LHCN-M2 (cell line): ENCODE measurements around the gene NDUFA13. TPM values are rescaled to one million over a fixed set of nuclear protein-coding genes. Genes with fewer than 3 reads are reported as not detected.

Experiments used
- DNase-seq: peaks from one replicate; pipeline ENCODE4 v3.0.0-alpha.2; 2012; ENCODE audit warnings: low read depth
- total RNA-seq: library from RNA; depleted of rRNA; stranded (reverse); fragments of >200 nt; gene quantifications from 2 replicates; pipeline ENCODE4 v1.2.3, GENCODE V29; 2014; rRNA removed

NDUFA13 gene
- total RNA-seq, 1 experiment from 2014 or later, result 32.4 TPM

DNA sequence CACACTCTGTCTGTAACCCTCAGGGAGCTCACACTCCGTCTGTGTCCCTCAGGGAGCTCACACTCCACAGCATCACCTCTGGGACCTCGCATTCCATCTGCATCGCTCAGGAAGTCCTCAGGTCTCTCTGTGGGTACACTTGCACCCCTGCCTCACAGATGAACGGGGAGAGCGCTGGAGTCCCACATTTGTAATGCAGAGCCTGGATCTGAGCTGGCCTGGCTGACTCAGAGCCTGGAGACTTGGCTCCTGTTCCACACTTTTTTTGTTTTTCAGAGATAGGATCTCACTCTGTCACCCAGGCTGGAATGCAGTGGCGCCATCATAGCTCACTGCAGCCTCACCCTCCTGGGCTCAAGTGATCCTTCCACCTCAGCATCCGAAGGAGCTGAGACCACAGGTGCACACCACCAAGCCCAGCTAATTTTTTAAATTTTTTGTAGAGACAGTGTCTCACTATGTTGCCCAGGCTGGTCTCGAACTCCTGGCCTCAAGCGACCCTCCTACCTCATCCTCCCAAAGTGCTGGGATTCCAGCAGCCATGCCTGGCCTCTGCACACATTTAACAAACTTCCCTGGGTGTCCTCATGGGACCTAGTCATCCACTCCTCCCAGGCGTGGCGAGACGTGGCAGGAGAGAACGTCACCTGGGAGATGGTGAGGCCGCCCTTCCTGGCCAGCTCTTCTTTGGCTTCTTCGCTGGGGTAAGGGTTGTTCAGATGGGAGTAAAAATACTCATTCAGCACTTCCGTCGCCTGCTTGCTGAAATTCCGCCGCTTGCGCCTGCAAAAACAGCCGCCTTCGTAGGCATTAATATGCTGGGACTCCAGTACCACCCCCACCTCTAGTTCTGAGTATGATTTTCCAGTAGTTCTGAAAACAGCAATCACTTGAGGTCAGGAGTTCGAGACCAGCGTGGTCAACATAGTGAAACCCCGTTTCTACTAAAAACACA, 53.1 kb downstream of the NDUFA13 start:
- DNase-seq, result no peak

DNA sequence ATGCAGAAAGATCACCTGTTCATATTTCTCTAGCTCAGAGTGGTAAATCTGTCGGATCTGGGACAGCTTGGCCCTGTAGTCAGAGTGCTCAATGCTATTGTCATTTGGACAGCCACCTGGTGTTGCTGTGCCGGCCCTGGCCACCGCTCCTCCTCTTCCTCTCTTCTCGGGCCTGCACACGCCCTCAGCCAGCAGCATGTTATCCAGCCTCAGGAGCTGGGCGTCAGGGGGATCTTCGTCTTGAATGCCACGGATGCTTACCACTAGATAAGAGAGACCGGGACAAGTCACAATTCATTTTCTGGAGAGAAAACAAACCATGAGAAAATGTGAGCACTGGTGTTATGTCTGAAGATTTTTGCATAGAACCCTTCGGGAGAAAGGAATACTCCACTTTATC, 54.5 kb downstream of the NDUFA13 start:
- no peak for DNase-seq

DNA sequence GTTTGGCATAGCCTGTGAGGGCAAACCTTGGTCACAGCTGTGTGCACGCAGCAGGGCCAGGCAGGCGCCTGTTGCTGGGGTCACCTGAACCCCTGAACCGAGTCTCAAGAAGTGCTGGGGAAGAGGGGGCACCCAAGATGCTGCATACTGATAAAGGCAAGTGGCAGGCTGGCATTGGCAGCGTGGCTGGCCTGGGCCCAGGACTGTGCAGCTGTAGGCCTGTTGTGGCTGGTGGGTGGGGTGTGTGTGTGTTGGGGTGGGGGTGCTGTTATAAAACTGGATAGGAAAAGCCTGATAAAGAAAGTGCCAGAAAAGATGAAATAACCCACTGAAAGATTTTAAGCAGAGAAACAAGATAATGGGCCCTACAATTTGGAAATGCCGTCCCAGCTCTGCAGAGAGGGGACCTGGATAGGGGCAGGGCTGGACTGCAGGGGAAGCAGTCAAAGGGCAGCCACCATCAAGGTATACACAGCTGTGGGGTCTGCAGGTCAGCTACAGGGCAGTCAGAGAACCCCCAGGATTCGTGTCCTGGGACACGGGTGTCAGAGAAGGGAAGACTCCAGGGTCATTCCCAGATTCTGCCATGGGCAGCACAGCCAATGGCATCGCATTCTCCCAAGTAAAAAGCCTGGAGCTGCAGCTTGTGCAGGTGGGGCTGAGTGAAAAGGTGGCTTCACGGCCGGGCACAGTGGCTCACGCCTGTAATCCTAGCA, 55.2 kb downstream of the NDUFA13 start:
- no peak for DNase-seq

DNA sequence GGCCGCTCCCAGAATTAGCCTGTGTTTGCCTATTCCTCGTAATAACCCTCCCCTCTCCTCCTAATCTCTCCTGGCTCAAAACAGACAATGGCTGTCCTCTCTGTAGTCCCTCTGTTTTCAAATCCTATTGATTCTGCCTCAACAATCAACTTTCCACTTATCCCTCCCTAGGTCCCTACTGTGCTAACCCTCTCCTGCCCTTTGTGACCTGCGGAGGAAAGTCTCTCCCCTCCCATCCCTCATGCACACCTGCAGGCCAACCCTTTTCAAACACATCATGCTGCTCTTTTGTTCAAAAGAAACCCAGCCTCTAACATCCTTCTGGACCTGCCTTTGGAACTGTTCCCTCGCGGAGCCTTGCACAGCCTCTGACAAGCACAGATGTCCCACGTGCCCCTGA, 59.4 kb downstream of the NDUFA13 start:
- DNase-seq, result no peak

Other genes with a start within 250 kb of the NDUFA13 start
- gene TM6SF2, start 242.9 kb upstream of the NDUFA13 start, total RNA-seq, result 1.2 and 1.3 TPM in 2 replicates
- gene SUGP1, start 195.7 kb upstream of the NDUFA13 start, total RNA-seq, result 38.7 and 45.8 TPM in 2 replicates
- gene MAU2, start 195.4 kb upstream of the NDUFA13 start, total RNA-seq, result 23.1 and 26.4 TPM in 2 replicates
- gene GATAD2A, start 110.5 kb upstream of the NDUFA13 start, total RNA-seq, result 60.7 and 64.1 TPM in 2 replicates
- gene TSSK6, start 677 bp upstream of the NDUFA13 start, total RNA-seq, result 2.4 TPM in 2 replicates
- gene YJEFN3, start 12.7 kb downstream of the NDUFA13 start, total RNA-seq, result 0.69 and 0.90 TPM in 2 replicates
- gene CILP2, start 22.0 kb downstream of the NDUFA13 start, total RNA-seq, result 0.06 TPM in 2 replicates
- 0.69 and 1.1 TPM in 2 replicates for gene PBX4, start 102.5 kb downstream of the NDUFA13 start, total RNA-seq
- gene LPAR2, start 112.0 kb downstream of the NDUFA13 start, total RNA-seq, result 0.52 and 1.4 TPM in 2 replicates
- 5.6 and 9.5 TPM in 2 replicates for gene GMIP, start 127.4 kb downstream of the NDUFA13 start, total RNA-seq
- gene ATP13A1, start 147.5 kb downstream of the NDUFA13 start, total RNA-seq, result 106 and 133 TPM in 2 replicates
- gene ZNF101, start 152.6 kb downstream of the NDUFA13 start, total RNA-seq, result 5.5 and 10.6 TPM in 2 replicates
- gene ZNF14, start 216.9 kb downstream of the NDUFA13 start, total RNA-seq, result 3.1 and 4.0 TPM in 2 replicates